Adrenal gland (tissue), 5 donors: ENCODE results near the gene FGGY.

Experiments
- CTCF ChIP-seq, 6 experiments: fragments of 450-650 bp in 4 of 6; fragments of 200-600 bp in 2 of 6; sonication (generic) in 1 of 6; IDR thresholded peaks; 1 replicate in 5 of 6; 2 replicates in 1 of 6; pipeline versions ENCODE4 v1.5.1 to v1.8.0; 2016 to 2021; ENCODE audit warnings: antibody characterized with exemption in 6 of 6, mild to moderate bottlenecking in 2 of 6, moderate library complexity in 1 of 6
- POLR2A ChIP-seq, 2 donors: fragments of 450-650 bp; IDR thresholded peaks; one replicate each; pipeline ENCODE4 v1.6.1; 2017; ENCODE audit warnings: antibody characterized with exemption in 2 of 2, mild to moderate bottlenecking in 2 of 2, moderate library complexity in 1 of 2
- donor health status: DM: no; HTN: no; CAD: no.

GRCh38 chr1:59271561-59272260 lies 25.2 kb upstream of the FGGY start:
- no peak for TF ChIP-seq CTCF (IDR thresholded peaks at IDR 0.05)
- TF ChIP-seq POLR2A (IDR thresholded peaks at IDR 0.05): no peak
